ENCODE measurements around the gene SP110.

DNA sequence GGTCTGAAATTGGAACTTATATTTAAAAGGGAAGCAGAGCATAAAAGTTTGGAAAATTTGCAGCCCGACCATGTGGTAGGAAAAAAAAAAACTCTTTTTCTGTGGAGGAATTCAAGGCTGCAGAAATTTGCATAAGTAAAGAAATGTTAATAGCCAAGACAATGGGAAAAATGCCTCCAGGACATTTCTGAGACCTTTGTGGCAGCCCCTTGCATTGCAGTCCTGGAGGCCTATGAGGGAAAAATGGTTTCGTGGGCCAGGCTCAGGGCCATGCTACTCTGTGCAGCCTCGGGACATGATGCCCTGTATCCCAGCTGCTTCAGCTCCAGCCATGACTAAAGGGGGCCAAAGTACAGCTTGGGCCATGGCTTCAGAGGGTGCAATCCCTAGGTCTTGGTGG, 79.1 kb downstream of the SP110 start:
- TF ChIP-seq, protein P1, sequence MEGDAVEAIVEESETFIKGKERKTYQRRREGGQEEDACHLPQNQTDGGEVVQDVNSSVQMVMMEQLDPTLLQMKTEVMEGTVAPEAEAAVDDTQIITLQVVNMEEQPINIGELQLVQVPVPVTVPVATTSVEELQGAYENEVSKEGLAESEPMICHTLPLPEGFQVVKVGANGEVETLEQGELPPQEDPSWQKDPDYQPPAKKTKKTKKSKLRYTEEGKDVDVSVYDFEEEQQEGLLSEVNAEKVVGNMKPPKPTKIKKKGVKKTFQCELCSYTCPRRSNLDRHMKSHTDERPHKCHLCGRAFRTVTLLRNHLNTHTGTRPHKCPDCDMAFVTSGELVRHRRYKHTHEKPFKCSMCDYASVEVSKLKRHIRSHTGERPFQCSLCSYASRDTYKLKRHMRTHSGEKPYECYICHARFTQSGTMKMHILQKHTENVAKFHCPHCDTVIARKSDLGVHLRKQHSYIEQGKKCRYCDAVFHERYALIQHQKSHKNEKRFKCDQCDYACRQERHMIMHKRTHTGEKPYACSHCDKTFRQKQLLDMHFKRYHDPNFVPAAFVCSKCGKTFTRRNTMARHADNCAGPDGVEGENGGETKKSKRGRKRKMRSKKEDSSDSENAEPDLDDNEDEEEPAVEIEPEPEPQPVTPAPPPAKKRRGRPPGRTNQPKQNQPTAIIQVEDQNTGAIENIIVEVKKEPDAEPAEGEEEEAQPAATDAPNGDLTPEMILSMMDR (conservative IDR thresholded peaks at IDR 0.05; ENCODE audit: low read depth, low read length), result no peak
- TF ChIP-seq POLR2A (IDR thresholded peaks at IDR 0.05; ENCODE audit: low read depth, low read length) (no peak), CEBPB (IDR thresholded peaks at IDR 0.05; ENCODE audit: low read depth, low read length) (no peak), USF2 (IDR thresholded peaks at IDR 0.05; ENCODE audit: low read depth, low read length) (no peak), ELK1 (IDR thresholded peaks at IDR 0.05; ENCODE audit: borderline replicate concordance, low read depth, low read length) (no peak), MAZ (IDR thresholded peaks at IDR 0.05; ENCODE audit: borderline replicate concordance, low read depth, low read length) (no peak), BHLHE40 (IDR thresholded peaks at IDR 0.05; ENCODE audit: low read depth, low read length) (no peak), FOS (IDR thresholded peaks at IDR 0.05; ENCODE audit: low read depth, low read length) (no peak), RFX5 (IDR thresholded peaks at IDR 0.05; ENCODE audit: low read depth, low read length) (no peak), MXI1 (IDR thresholded peaks at IDR 0.05; ENCODE audit: borderline replicate concordance, low read depth, low read length) (no peak)
